HCT116 (cell line): ENCODE measurements around the gene SDK1.

Source experiments
- CBX3 ChIP-seq: IDR thresholded peaks from 2 replicates; pipeline ENCODE4 v1.6.1; 2012; ENCODE audit warnings: low read depth
- CEBPB ChIP-seq: IDR thresholded peaks from 2 replicates; pipeline ENCODE4 v1.6.1; 2012; ENCODE audit warnings: low read depth
- CTCF ChIP-seq, 3 experiments: fragments of 200-600 bp in 1 of 3; sonication (generic) in 1 of 3; IDR thresholded peaks in 2 of 3; conservative IDR thresholded peaks in 1 of 3; 2 replicates each; pipeline ENCODE4 v1.5.1; 2012 to 2017; ENCODE audit warnings: low read depth in 2 of 3, low read length in 2 of 3, antibody characterized with exemption in 1 of 3, borderline replicate concordance in 1 of 3, control low read depth in 1 of 3, mild to moderate bottlenecking in 1 of 3, mixed read lengths in 1 of 3, mixed run types in 1 of 3, moderate library complexity in 1 of 3; ENCODE audit not compliant: insufficient read depth in 1 of 3
- EZH2 ChIP-seq: fragments of 200-600 bp; sonication (generic); IDR thresholded peaks from 2 replicates; pipeline ENCODE4 v1.6.1; 2017; ENCODE audit warnings: antibody characterized with exemption, mixed run types
- EZH2phosphoT487 ChIP-seq: fragments of 200-600 bp; IDR thresholded peaks from 2 replicates; pipeline ENCODE4 v1.6.1; 2018; ENCODE audit warnings: antibody characterized with exemption, borderline replicate concordance
- POLR2A ChIP-seq: IDR thresholded peaks from 2 replicates; pipeline ENCODE4 v1.7.0; 2011; ENCODE audit warnings: borderline replicate concordance; ENCODE audit not compliant: insufficient read depth, insufficient read length; ENCODE audit errors: extremely low read depth
- RAD21 ChIP-seq: IDR thresholded peaks from 2 replicates; pipeline ENCODE4 v1.6.1; 2012; ENCODE audit warnings: low read depth, mild to moderate bottlenecking
- REST ChIP-seq: IDR thresholded peaks from 2 replicates; pipeline ENCODE4 v1.6.1; 2012; ENCODE audit warnings: low read depth
- SIN3A ChIP-seq: IDR thresholded peaks from 2 replicates; pipeline ENCODE4 v1.6.1; 2012; ENCODE audit warnings: low read depth
- SP1 ChIP-seq: IDR thresholded peaks from 2 replicates; pipeline ENCODE4 v1.6.1; 2012; ENCODE audit warnings: low read depth
- SRF ChIP-seq: IDR thresholded peaks from 2 replicates; pipeline ENCODE4 v1.6.1; 2012; ENCODE audit warnings: low read depth
- YY1 ChIP-seq: IDR thresholded peaks from 2 replicates; pipeline ENCODE4 v1.6.1; 2011; ENCODE audit warnings: low read length, low read depth, moderate library complexity, mild to moderate bottlenecking; ENCODE audit not compliant: insufficient replicate concordance; ENCODE audit errors: extremely low read depth
- ZNF274 ChIP-seq: fragments of 200-500 bp; sonication (Bioruptor generic); IDR thresholded peaks from 2 replicates; pipeline ENCODE4 v1.6.1; 2014; ENCODE audit warnings: mild to moderate bottlenecking, low read depth, low read length, inconsistent platforms
- TF ChIP-seq, protein P1 (sequence below): IDR thresholded peaks from 2 replicates; pipeline ENCODE4 v1.6.1; 2011; ENCODE audit warnings: mild to moderate bottlenecking, low read length, moderate library complexity; ENCODE audit not compliant: insufficient replicate concordance; ENCODE audit errors: extremely low read depth

- no peak for TF ChIP-seq CTCF (IDR thresholded peaks at IDR 0.05 in 2 of 3, conservative IDR thresholded peaks at IDR 0.05 in 1 of 3; ENCODE audit: borderline replicate concordance in 1 of 3, insufficient read depth in 1 of 3, low read depth in 2 of 3, low read length in 2 of 3)
- TF ChIP-seq, protein P1, sequence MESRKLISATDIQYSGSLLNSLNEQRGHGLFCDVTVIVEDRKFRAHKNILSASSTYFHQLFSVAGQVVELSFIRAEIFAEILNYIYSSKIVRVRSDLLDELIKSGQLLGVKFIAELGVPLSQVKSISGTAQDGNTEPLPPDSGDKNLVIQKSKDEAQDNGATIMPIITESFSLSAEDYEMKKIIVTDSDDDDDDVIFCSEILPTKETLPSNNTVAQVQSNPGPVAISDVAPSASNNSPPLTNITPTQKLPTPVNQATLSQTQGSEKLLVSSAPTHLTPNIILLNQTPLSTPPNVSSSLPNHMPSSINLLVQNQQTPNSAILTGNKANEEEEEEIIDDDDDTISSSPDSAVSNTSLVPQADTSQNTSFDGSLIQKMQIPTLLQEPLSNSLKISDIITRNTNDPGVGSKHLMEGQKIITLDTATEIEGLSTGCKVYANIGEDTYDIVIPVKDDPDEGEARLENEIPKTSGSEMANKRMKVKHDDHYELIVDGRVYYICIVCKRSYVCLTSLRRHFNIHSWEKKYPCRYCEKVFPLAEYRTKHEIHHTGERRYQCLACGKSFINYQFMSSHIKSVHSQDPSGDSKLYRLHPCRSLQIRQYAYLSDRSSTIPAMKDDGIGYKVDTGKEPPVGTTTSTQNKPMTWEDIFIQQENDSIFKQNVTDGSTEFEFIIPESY: no peak
- no peak for TF ChIP-seq SIN3A
- TF ChIP-seq CEBPB: no peak
- TF ChIP-seq SP1: no peak
- TF ChIP-seq SRF: no peak
- TF ChIP-seq RAD21: no peak
- TF ChIP-seq YY1: no peak
- TF ChIP-seq ZNF274: no peak
- TF ChIP-seq POLR2A: no peak
- no peak for TF ChIP-seq EZH2
- TF ChIP-seq REST: no peak
- no peak for TF ChIP-seq EZH2phosphoT487
- TF ChIP-seq CBX3: no peak
Observed at GRCh38 chr7:4166340-4166739, 865.3 kb downstream of the SDK1 start.
